Eye (tissue), 1 donor: ENCODE measurements around the gene GLIPR2.
"Not testable (repeated sequence)": the region's sequence is repeated elsewhere in the genome, so short reads cannot be mapped to it uniquely, and the experiment has no call there.

Experiments
- DNase-seq: peaks from one replicate; pipeline ENCODE4 v3.0.0-alpha.2; 2015

GLIPR2 gene

DNA sequence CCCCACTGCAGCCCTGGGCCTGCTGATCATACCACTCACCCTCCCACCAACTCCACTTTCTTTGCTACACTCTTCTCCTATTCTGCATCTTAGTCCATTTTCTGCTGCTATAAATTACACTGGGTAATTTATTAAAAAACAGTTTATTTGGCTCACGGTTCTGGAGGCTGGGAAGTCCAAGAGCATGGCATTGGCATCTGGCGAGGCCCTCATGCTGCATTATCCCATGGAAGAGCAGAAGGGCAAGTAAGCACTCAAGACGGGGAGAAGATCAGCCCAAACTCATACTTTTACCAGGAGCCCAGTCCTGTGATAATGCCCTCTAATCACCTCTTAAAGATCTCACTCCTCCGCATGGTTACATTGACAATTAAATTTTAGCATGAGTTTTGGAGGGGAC is 9.4 kb downstream of the GLIPR2 start:
- no peak for DNase-seq

GRCh38 chr9:36146651-36147050 is 10.1 kb downstream of the GLIPR2 start:
- DNase-seq = no peak

DNA sequence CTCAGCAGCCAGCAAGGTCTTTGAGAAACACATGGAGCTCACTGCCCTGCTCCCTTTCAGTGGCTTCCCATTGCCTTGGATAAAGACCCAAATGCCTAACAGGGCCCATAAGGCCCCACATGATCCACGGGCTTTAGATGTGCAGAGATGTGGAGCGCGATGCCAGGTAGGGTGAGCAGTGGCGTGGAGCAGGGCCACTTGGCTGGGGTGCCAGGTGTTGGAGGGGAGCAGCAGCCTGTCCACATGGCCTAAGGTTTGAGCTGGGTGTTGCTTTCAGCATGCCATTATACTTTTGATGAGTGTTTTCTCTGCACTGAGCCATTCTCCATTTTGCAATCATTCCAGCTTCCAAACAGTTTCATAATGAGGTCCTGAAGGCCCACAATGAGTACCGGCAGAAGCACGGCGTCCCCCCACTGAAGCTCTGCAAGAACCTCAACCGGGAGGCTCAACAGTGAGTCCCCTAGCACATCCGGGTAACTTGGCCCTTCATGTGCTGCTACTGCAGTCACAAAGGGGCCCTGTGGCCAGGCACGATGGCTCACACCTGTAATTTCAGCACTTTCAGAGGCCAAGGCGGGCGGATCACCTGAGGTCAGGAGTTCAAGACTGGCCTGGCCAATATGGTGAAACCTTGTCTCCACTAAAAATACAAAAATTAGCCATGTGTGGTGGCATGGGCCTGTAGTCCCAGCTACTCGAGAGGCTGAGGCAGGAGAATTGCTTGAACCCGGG is 11.1 kb downstream of the GLIPR2 start:
- no peak for DNase-seq

DNA sequence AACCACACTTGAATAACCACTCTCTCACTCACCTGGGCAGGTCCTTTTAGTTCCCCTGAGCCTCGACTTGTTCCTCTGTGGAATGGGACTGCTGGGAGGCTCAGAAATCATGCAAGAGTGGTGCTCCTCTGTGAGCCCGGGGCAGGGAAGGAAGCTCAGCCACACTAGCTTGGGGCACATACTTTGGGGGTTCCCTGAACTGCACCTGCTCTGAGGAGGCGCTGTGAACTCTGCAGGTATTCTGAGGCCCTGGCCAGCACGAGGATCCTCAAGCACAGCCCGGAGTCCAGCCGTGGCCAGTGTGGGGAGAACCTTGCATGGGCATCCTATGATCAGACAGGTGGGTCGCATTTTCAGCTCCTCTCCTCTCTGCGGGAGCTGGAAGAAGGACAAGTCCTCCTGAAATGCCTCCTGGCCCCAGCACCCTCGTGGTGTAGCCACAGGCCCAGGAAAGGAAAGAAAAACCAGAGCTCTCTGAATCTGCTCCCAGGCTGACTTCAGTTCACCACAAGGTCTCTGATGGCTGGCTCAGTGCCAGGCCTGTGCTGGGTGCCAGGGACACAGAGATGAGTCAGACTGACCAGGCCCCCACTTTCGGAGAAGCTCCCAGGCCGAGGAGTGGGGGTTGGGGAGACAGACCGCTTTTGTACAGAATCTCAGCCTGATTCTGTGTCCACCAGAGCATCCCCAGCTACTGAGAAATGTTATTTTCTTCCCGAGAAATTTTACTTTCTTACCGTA is 11.9 kb downstream of the GLIPR2 start:
- peak; percentile 35 for DNase-seq

DNA sequence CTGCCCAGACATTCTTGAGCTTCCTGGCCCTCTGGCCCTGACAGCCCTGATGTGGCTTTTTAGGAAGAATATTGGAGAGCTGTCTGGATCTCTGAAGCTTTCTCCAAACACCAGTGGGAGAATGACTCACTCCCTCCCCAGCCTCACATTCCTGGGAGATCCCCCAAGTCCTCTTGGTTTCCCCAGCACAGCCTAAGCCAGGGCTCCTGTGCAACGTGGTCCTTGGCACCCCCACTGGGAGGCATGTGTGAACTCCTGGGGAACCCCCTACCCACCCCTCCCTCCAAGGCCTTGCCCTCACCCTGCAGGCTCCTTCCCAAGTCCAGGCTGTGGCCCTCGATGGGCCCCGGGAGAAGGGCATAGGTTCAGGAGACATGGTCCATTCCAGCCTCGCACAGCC is 12.7 kb downstream of the GLIPR2 start:
- no peak for DNase-seq

- no peak for DNase-seq
These were observed 14.2 kb downstream of the GLIPR2 start for GRCh38 chr9:36150574-36151315.

DNA sequence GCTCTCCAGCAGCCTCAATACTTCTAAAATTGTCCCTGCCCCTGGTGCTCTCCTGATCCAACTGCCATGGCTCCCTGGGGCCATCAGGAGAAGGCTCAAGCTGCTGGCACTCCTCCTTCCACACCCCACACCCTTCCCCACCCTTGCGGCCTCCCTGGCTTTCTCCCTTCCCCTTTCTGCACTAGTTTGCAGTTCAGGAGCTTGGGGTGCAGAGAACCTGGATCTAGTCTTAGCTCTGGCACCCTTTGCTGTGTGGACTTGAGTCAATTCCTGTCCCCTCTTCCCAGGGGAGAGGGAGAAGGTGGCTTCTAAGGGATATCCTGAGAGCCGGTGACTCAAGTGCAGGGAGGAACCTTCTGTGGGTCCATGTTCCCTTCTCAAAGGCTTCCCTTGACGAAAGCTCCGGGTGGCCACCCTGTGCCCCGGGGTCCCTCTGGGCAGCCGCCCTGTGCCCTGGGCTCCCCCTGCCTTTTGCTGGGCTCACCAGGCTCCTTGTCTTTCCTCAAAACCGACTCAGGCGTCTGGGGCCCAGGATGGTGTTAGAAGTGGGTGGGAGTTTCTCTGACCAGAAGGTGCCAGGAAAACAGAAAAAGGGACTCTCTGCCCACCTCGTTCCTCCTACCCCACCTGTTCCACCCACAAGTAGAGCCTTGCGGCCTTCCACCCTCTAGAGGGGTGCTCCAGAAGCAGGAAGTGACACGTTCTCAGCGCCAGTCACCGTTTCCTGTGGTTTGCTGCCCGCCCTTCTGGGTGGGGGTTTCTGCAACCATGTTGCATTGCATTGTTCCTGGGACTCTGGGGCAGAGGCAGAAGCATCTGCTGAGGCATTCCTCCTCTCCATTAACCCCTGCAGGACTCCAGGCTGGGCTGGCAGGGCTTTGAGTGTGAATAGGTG is 15.0 kb downstream of the GLIPR2 start:
- no peak for DNase-seq

- DNase-seq = peak; percentile 19
These were observed 16.4 kb downstream of the GLIPR2 start for GRCh38 chr9:36152741-36153438.

DNA sequence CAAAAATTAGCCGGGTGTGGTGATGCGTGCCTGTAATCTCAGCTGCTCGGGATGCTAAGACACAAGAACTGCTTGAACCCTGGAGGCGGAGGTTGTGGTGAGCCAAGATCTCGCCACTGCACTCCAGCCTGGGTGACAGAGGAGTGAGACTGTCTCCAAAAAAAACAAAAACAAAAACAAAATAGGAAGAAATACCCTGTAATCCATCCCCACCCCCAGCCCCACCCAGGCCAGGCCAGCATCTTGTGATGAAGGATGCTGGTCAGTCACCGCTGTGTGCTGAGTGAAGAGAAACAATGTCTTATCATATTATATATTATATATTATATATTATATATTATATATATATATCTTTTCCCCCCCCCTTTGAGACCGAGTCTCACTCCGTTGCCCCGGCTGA is 17.2 kb downstream of the GLIPR2 start:
- no peak for DNase-seq

DNA sequence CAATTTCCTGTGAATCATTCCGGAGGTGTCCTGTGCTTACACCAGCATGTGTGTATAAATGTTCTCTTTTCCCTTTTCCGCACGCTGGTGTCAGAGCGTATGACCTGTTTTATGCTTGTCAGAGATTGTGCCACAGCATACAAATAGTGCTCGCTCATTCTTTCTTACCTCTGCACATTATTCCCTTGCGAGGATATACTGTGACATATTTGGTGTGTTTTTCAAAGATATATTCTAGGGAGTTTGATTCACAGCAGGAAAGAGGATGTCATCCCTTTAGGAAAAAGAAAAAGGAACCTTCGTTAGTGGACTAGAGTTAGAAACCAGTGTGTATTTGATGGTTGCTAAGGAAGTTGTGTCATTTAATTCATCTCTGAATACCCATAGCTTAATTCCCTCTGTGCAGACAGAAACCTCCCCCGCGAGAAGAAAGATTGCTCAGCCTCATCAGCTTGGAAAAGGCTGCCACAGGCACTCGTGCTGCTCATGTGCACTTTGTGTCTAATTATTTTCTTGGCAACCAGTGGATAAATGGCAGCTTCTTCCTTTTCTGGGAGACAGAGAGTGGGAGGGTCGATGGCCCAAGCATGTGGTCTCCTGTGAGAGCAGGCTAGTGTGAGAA is 17.9 kb downstream of the GLIPR2 start:
- peak; percentile 68 for DNase-seq

DNA sequence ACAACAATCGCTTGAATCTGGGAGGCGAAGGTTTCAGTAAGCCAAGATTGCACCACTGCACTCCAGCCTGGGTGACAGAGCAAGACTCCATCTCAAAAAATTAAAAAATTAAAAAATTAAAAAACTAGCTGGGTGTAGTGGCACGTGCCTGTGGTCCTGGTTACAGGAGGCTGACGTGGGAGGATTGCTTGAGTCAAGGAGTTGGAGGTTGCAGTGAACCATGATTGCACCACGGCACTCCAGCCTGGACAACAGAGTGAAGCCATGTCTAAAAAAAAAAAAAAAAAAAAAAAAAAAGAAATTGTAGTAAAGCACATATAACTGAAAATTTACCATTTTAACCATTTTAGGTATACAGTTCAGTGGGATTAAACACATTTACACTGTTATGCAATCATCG is 19.6 kb downstream of the GLIPR2 start:
- DNase-seq = no peak

- DNase-seq = no peak
These were observed 21.6 kb downstream of the GLIPR2 start for GRCh38 chr9:36158122-36158521.

- no peak for DNase-seq
These were observed 22.4 kb downstream of the GLIPR2 start for GRCh38 chr9:36158917-36159316.

DNA sequence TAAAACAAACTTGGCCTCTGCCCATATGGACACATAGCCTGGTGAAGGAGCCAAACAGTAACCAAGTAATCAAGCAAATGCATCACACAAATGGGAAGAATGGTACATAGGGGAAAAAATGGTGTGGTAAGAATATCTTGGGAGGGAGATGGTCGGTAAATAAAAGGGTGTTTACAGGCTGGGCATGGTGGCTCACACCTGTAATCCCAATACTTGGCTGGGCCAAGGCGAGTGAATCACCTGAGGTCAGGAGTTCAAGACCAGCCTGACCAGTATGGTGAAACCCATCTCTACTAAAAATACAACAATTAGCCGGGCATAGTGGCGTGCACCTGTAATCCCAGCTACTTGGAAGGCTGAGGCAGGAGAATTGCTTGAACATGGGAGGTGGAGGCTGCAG is 23.0 kb downstream of the GLIPR2 start:
- DNase-seq = not testable (repeated sequence)

DNA sequence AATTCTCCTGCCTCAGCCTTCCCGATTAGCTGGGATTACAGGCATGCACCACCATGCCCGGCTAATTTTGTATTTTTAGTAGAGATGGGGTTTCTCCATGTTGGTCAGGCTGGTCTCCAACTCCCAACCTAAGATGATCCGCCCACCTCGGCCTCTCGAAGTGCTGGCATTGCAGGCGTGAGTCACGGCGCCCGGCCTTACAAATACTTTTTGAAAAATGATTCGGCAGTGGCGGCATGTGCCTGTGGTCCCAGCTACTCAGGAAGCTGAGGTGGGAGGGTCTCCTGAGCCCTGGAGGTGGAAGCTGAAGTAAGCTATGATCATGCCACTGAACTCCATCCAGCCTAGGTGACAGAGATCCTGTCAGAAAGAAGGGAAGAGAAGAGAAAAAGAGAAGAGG is 23.6 kb downstream of the GLIPR2 start:
- DNase-seq = not testable (repeated sequence)

DNA sequence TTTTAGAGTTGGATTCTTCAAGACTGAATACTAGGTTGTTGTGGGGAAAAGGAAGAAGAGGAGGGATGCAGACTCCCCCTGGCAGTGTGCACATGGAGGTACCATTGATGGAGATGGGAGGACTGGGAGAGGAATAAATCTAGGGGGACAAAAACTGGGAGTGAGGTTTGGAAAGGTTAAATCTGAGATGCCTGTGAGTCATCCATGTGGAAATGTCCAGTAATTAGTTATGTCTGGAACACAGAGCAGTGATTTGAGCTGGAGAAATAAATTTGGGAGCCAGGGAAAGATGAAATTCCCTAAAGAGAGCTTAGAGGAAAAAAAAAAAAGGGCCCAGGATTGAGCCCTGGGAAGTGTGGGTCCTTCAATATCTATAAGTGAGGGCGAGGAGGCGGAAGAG is 24.7 kb downstream of the GLIPR2 start:
- peak; percentile 22 for DNase-seq

DNA sequence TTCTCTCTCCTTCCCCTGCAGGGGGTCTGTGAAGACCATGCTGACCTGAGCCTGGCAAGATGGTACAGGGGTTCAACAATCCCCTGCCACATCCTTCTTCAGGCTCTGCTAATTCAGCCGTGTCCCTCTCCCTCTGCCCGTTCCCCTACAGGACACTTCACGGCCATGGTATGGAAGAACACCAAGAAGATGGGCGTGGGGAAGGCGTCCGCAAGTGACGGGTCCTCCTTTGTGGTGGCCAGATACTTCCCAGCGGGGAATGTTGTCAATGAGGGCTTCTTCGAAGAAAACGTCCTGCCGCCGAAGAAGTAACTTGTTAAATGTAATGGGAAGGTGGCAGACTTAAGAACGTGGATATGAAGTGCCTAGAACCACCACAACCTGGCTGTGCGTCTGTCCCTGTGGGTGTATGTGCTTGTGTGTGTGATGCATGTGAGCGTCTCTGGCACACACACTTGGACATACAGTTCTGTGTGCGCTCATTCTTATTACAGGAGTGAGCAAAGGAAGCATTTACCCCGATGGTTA is 25.7 kb downstream of the GLIPR2 start:
- DNase-seq = peak; percentile 6

- DNase-seq = peak; percentile 93
These were observed 26.7 kb downstream of the GLIPR2 start for GRCh38 chr9:36163049-36163785.

- DNase-seq = peak; percentile 30
These were observed 27.2 kb downstream of the GLIPR2 start for GRCh38 chr9:36163786-36164170.

GRCh38 chr9:36164372-36164771 is 27.8 kb downstream of the GLIPR2 start:
- peak; percentile 46 for DNase-seq

- no peak for DNase-seq
These were observed 28.5 kb downstream of the GLIPR2 start for GRCh38 chr9:36164989-36165388.
